Fibroblast of villous mesenchyme (primary cell): ENCODE measurements around the gene HOPX. TPM values are rescaled to one million over a fixed set of nuclear protein-coding genes. Genes with fewer than 3 reads are reported as not detected.
A peak's percentile ranks its signal among the peaks of the same experiment; 100 is the strongest.
"Not testable (repeated sequence)": the region's sequence is repeated elsewhere in the genome, so short reads cannot be mapped to it uniquely, and the experiment has no call there.

Experiments
- DNase-seq: peaks from one replicate; pipeline ENCODE4 v3.0.0-alpha.2; 2010; ENCODE audit warnings: low read depth
- H3K4me3 ChIP-seq: 2 replicates; pipeline ENCODE4 v1.5.1; 2011; ENCODE audit warnings: low read depth, mild to moderate bottlenecking, low read length
- total RNA-seq: library from RNA; depleted of rRNA; stranded (reverse); fragments of >200 nt; gene quantifications from 2 replicates; pipeline ENCODE4 v1.2.3, GENCODE V29; 2012
- TF ChIP-seq, protein P1 (sequence below): IDR thresholded peaks from 2 replicates; pipeline ENCODE4 v1.5.1; 2012; ENCODE audit warnings: low read depth, mild to moderate bottlenecking, low read length; ENCODE audit not compliant: insufficient read depth

The HOPX gene
- total RNA-seq, 1 donor, result under 0.01 TPM

DNA sequence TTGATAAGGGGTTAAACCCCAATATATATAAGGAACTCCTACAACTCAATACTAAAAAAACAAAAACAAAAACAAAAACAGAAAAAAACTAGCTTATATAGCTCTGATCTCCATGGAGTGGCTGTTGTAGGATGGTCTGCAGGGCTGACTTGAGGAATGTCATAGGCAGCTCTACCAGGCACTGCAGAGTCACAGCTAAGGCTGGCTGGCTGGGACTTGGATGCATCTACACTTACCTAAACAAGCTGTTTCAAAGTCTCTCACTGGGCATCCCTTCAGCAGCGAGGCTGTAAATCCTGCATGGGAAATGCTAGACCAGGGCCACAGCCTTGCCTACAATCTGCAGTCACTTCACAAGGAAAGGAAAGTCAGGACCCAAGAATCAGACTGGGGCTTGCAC is 61.3 kb downstream of the HOPX start:
- DNase-seq, result peak; percentile 17
- TF ChIP-seq, protein P1, sequence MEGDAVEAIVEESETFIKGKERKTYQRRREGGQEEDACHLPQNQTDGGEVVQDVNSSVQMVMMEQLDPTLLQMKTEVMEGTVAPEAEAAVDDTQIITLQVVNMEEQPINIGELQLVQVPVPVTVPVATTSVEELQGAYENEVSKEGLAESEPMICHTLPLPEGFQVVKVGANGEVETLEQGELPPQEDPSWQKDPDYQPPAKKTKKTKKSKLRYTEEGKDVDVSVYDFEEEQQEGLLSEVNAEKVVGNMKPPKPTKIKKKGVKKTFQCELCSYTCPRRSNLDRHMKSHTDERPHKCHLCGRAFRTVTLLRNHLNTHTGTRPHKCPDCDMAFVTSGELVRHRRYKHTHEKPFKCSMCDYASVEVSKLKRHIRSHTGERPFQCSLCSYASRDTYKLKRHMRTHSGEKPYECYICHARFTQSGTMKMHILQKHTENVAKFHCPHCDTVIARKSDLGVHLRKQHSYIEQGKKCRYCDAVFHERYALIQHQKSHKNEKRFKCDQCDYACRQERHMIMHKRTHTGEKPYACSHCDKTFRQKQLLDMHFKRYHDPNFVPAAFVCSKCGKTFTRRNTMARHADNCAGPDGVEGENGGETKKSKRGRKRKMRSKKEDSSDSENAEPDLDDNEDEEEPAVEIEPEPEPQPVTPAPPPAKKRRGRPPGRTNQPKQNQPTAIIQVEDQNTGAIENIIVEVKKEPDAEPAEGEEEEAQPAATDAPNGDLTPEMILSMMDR, result no peak
- H3K4me3 ChIP-seq, result no peak overlapping the region

DNA sequence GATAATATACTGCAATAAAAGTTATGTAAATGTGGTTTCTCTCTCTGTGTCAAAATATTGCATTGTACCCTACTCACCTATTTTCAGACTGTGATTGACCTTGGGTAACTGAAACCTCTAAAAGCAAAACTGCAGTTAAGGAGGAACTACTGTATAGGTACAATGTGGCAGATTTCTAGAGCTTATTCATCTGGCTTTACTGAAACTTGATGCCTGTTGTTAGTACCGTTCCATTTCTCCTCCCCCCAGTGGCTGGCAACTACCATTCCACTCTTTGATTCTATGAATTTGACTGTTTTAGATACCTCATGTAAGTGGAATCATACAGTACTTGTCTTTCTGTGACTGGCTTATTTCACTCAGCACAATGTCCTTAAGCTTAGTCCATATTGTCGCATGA is 61.9 kb downstream of the HOPX start:
- TF ChIP-seq, protein P1, result peak; percentile 20

DNA sequence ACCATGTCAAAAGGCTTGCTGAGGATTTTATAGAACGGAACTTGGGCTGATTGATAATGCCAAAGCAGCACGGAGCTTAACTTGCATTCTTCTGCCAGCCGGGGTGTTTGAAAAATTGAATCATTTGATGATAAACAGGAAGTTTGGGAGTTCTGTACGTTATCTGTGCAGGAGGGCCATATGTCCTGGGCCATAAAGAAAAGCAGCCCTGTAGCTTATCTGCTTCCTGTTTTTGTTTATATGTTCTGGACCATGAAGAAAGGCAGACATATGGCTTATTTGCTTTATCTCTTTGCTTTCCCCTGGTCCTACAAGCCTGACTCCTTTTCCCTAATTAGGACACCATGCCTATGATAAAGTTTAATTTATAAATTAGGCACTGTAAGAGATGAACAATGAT is 62.4 kb downstream of the HOPX start:
- TF ChIP-seq, protein P1, result no peak
- H3K4me3 ChIP-seq, result no peak overlapping the region
- DNase-seq, result peak; percentile 77

More for the DNA sequence above, 61.9 kb downstream of the HOPX start:
- DNase-seq, result peak; percentile 32
- H3K4me3 ChIP-seq, result no peak overlapping the region

DNA sequence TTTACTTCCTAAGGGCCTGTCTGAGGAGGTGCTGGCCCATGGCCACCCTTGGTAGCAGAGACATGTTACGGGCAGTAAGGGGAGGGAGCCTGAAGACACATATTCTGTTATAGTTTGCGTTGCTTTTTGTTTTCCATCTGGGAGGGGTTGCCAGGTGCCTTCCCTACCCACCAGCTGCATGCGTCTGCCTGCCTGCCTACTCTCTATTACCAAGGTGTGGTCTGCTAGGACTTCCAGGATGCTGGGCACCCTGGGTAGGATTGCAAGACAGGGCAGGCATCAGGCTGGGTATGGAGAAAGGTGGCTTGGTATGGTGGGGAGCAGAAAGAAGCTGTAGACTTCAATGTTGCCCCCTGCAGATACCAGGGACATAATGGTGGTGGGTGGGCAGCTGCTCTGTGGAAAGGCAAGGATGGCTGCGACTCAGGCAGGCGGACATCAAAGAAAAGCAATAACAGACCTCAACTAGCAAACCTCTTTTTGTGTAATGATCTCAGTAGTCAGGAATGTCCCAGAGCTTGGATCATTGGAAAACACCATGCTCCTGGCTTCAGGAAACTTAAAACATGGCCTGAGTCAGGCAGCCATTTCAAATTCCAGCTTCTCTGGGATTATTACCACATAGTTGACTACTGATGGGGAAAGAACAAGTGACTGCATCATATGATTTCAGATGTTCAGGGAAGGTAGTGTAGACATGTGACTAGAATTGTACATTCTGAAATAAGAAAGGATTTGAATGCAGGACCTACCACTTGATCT is 67.8 kb downstream of the HOPX start:
- TF ChIP-seq, protein P1, result no peak
- DNase-seq, result peak; percentile 69
- H3K4me3 ChIP-seq, result no peak overlapping the region

DNA sequence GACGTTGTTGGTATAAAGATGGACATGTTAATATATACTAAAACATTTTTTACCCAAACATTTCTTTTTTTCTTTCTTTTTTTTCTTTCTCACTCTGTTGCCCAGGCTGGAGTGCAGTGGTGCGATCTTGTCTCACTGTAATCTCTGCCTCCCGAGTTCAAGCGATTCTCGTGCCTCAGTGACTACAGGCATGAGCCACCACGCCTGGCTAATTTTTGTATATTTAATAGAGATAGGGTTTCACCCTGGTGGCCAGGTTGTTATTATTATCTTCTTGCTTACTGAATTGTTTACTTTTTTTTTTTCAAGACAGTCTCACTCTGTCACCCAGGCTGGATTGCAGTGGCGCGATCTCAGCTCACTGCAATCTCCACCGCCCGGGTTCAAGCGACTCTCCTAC is 68.8 kb downstream of the HOPX start:
- no peak for DNase-seq
- H3K4me3 ChIP-seq, result no peak overlapping the region

DNA sequence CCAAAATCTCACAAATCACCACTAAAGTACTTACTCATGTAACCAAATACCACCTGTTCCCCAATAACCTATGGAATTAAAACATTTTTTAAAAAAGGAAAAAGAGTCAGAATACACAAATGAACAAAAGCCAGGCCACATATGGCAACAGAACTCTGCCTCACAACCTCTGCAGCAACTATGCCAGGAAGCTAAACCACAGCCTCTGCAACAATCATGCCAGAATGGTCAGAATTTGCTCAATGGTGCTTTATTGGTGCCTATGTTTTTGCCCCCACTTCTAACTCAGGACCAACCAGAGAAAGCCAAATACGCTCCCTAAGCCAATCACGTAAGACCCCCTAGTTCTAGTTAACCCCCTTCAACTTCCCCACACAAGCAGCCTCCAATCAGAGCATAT is 69.6 kb downstream of the HOPX start:
- no peak for DNase-seq
- TF ChIP-seq, protein P1, result no peak
- no peak overlapping the region for H3K4me3 ChIP-seq

More for the DNA sequence above, 68.8 kb downstream of the HOPX start:
- TF ChIP-seq, protein P1, result no peak

DNA sequence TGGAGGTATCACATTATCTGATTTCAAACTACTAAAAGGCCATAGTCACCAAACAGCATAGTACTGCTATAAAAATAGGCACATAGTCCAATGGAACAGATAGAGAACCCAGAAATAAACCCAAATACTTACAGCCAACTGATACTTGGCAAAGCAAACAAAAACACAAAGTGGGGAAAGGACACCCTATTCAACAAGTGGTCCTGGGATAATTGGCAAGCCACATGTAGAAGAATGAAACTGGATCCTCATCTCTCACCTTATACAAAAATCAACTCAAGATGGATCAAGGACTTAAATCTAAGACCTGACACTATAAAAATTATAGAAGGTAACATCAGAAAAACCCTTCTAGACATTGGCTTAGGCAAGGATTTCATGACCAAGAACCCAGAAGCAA is 70.9 kb downstream of the HOPX start:
- not testable (repeated sequence) for DNase-seq

More for the DNA sequence above, 70.9 kb downstream of the HOPX start:
- not testable (repeated sequence) for H3K4me3 ChIP-seq
